Activated CD4-positive, alpha-beta T cell treated with anti-CD3 and anti-CD28 coated beads, Interleukin-2, amount 10 ng/mL, durations not matched to agents 24 days and 14 days (primary cell): ENCODE measurements around the gene PIRT. TPM values are rescaled to one million over a fixed set of nuclear protein-coding genes. Genes with fewer than 3 reads are reported as not detected.
A peak's percentile ranks its signal among the peaks of the same experiment; 100 is the strongest.
"Not testable (repeated sequence)": the region's sequence is repeated elsewhere in the genome, so short reads cannot be mapped to it uniquely, and the experiment has no call there.

ENCODE experiments used
- DNase-seq: peaks from one replicate; pipeline ENCODE4 v3.0.0; 2022
- H3K27ac Mint-ChIP-seq: one replicate; pipeline ENCODE4 v1.8.0; 2022; ENCODE audit warnings: mild to moderate bottlenecking, mixed read lengths
- H3K27me3 Mint-ChIP-seq: one replicate; pipeline ENCODE4 v1.8.0; 2022; ENCODE audit warnings: mixed read lengths
- H3K36me3 Mint-ChIP-seq: one replicate; pipeline ENCODE4 v1.8.0; 2022; ENCODE audit warnings: low read depth, mild to moderate bottlenecking, mixed read lengths
- H3K4me1 Mint-ChIP-seq: one replicate; pipeline ENCODE4 v1.8.0; 2021; ENCODE audit warnings: mixed read lengths
- H3K4me3 Mint-ChIP-seq: one replicate; pipeline ENCODE4 v1.8.0; 2022; ENCODE audit warnings: mild to moderate bottlenecking, moderate library complexity, mixed read lengths
- H3K9me3 Mint-ChIP-seq: one replicate; pipeline ENCODE4 v1.8.0; 2021; ENCODE audit warnings: mixed read lengths
- intact Hi-C: fragments of 100-400 bp; cut with micrococcal nuclease; formaldehyde crosslinking; loops from one replicate; pipeline ENCODE4 v1.15.1; 2023
- total RNA-seq: library from RNA; stranded (reverse); gene quantifications from 2 replicates; pipeline ENCODE4 v1.2.3, GENCODE V29; 2022

The PIRT gene
- total RNA-seq: not detected in 2 replicates

DNA sequence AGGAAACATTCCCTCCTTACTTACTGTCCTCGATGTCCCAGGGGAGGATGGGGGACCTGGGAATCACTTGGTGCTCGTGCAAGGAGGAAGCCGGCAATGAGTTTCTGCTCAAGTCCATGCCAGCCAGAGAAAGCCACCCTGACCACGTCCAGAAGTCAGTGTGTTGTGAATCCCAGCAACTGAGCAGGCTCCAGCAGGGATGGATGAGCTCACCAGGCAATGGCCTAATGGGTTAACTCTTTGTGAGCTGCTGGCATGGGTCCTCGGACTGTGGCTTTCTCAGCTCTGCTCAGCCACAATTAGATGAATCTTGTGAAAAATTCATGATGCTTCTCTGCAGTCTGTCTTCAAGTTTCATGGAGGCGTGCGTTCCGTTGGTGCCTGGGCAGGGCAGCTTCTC is at the start of gene PIRT:
PIRT (minus strand) TSS at position 167 of the 400 bp plus-strand sequence. CDS start 12,442 bp downstream, outside the sequence.
- Mint-ChIP-seq H3K27me3 (no peaks in the 10 kb centered on the region), H3K9me3 (no peaks in the 10 kb centered on the region), H3K4me3 (no peak within 1 kb of the TSS), H3K27ac (no peak within 1 kb of the TSS), H3K4me1 (no peaks in the 10 kb centered on the region), H3K36me3 (no peaks in the 10 kb centered on the region)
- intact Hi-C loops: no loop called here
- no peak for DNase-seq

DNA sequence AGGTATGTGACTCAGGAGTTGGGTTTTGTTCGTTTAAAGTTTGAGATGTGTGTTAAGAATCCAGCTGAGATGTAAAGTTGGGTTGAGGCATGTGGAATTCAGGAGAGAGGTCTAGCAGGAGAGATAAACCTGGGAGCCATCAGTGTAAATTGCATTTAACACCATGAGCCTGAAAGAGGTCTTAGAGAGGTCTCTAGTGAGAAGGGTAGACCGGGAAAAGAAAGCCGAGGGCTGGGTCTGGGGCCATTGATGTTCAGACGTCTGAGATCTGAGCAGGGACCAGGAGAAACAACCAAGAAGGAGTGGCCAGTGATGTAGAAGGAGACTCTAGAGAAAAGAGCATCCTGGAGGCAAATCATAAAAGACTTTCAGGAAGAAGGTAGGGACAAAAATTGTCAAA is 44.1 kb upstream of the PIRT start:
- no peak overlapping the region for H3K27ac Mint-ChIP-seq
- DNase-seq: no peak
- intact Hi-C loops: no loop called here
- no peak overlapping the region for H3K4me3 Mint-ChIP-seq
- no peaks in the 10 kb centered on the region for H3K4me1 Mint-ChIP-seq
- H3K9me3 Mint-ChIP-seq: no peaks in the 10 kb centered on the region
- H3K36me3 Mint-ChIP-seq: no peaks in the 10 kb centered on the region
- no peaks in the 10 kb centered on the region for H3K27me3 Mint-ChIP-seq

DNA sequence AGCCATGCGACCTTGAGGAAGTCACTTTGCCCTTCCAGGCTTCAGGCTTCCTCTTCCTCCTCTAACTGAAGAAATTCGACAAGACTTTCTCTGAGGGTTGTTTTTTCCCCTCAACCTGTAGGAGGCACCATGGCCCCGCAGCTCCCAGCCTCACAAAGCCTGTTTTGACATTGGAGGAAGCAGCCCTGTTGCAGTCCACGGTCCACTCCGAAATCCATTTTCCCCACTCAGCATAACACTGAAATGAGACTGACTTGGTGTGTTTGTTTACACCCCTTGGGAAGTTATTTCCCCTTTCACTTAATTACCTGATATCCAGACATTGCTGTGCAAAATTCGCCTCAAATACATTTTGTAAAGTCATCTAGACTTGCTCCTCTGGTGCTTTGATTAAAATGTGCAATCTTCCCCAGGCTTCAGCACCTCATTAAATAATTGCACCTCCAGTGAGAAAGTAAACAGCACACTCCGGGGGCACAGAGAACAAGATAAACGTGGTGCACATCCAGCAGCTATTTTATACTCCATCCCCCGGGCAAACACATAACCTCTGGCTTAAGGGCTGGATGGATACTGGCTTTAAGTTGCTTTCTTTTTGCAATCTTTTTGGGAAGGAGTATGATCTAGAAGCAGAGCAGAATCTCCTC is 41.4 kb upstream of the PIRT start:
- H3K27ac Mint-ChIP-seq: no peak overlapping the region
- DNase-seq: no peak
- H3K4me1 Mint-ChIP-seq: no peaks in the 10 kb centered on the region
- no peaks in the 10 kb centered on the region for H3K27me3 Mint-ChIP-seq
- H3K9me3 Mint-ChIP-seq: no peaks in the 10 kb centered on the region
- H3K36me3 Mint-ChIP-seq: no peaks in the 10 kb centered on the region
- H3K4me3 Mint-ChIP-seq: no peak overlapping the region
- intact Hi-C loops: loop anchor here (5.0 to 10.0 kb wide), 2 partner anchors 265 to 763 kb away; no protein-coding TSS in a partner anchor

DNA sequence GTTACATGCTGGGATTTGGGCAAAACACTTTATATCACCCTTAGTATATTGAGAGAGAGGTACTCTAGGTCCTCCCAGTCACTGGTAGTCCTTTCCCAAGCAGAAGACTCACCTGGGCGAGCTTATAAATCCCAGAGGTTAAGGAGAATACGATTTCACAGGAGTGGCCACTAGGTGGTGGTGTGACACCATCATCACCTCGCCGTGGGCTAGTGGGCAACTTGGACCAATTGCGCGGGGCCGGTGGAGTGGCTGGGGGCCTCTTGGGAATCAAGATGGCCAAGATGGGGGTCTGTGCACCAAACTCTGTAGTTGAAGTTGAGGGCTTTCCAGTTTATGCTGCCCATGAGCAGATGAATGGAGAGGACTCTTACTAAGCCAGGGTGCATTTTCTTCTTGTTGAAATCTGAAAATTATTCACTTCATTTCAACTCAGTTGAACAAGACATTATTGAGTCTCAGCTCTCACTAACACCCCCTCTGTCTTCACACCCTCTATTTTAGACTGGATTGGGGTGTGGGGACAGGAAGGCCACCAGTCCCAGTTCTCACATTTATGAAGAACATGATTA is 38.2 kb upstream of the PIRT start:
- Mint-ChIP-seq H3K36me3 (no peaks in the 10 kb centered on the region), H3K27ac (no peak overlapping the region), H3K9me3 (no peaks in the 10 kb centered on the region), H3K27me3 (no peaks in the 10 kb centered on the region), H3K4me3 (no peak overlapping the region), H3K4me1 (no peaks in the 10 kb centered on the region)
- intact Hi-C loops: loop anchor here (5.0 to 10.0 kb wide), 2 partner anchors 269 to 766 kb away; no protein-coding TSS in a partner anchor
- DNase-seq: peak; percentile 64

DNA sequence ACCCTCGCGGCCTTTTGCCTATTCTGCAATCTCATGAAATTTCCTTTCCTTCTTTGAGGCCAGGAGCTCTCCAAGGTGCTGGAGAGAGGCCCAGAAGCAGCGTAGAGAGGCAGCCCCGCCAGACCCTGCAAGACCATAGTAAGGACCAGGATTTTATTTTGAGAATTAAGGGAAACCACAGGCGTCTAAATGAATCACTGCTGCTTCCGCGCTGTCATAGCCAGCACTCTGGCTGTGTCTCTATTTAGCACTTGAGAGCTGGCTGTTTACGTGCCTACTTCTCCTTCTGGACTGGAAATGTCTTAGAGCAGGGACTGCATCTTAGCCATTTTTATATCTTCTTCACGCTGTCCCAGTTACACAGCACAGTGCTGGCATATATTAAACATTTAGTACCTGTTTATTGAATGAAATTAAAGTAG is 37.6 kb upstream of the PIRT start:
- Mint-ChIP-seq H3K9me3 (no peaks in the 10 kb centered on the region), H3K36me3 (no peaks in the 10 kb centered on the region), H3K27me3 (no peaks in the 10 kb centered on the region), H3K4me1 (no peaks in the 10 kb centered on the region), H3K4me3 (no peak overlapping the region), H3K27ac (no peak overlapping the region)
- DNase-seq: peak; percentile 62
- intact Hi-C loops: loop anchor here (5.0 to 10.0 kb wide), 2 partner anchors 269 to 767 kb away; no protein-coding TSS in a partner anchor

DNA sequence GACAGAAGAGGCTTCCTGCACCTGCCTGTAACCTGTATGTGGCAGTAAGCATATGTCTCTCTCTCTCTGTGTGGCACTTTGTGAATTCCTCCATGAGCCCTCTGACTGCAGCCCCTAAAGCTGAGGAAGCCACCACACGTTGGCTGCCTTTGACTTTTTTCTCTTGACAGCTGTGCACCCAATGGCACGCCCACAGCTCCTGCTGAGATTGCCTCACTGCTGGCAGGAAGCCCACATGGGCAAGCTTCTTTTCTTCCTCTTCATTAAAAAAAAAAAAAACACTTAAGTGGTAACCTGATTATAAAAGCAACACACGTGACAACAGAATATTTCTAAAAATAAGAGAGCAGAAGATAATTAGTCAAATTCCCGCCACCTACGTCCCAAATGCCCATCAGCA is 34.0 kb upstream of the PIRT start:
- no peaks in the 10 kb centered on the region for H3K27me3 Mint-ChIP-seq
- intact Hi-C loops: loop anchor here (10.0 kb wide), 1 partner anchor 273 kb away; no protein-coding TSS in a partner anchor
- DNase-seq: no peak
- no peaks in the 10 kb centered on the region for H3K36me3 Mint-ChIP-seq
- H3K4me3 Mint-ChIP-seq: no peak overlapping the region
- no peaks in the 10 kb centered on the region for H3K9me3 Mint-ChIP-seq
- H3K4me1 Mint-ChIP-seq: no peaks in the 10 kb centered on the region
- H3K27ac Mint-ChIP-seq: no peak overlapping the region

DNA sequence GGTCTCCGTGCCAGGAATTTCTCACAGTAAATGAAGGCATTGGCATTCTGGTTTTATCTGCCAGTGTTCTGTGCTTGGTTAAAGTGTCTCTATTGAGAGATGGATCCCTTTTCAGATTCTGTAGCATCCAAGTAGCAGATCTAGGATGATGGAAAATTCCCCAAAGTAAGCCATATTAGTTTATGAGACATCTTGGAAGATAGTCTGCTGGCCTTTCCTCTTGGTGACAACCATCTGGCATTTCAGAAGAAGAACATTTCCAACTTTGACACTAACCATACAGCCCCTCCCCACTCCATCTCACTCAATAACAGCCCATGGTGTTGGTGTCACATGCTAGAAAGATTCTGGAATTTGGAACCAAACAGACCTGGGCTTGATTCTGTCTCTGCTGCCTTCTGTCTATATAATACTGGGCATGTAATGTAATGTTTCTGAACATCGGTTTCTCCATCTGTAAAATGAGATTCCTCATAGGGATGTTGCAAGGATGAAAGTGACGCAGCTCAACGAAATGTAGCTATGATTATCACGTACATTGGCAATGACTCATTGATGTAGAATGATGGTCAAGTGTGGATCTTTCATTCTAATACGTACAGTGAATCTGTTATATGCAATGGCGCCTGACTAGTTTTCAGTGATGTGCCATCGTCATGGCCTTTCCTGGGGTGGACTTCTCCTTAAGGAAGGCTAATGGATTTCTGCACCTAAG is 32.6 kb upstream of the PIRT start:
- H3K4me1 Mint-ChIP-seq: no peaks in the 10 kb centered on the region
- no peaks in the 10 kb centered on the region for H3K27me3 Mint-ChIP-seq
- no peaks in the 10 kb centered on the region for H3K9me3 Mint-ChIP-seq
- DNase-seq: no peak
- intact Hi-C loops: loop anchor here (10.0 kb wide), 1 partner anchor 274 kb away; no protein-coding TSS in a partner anchor
- no peaks in the 10 kb centered on the region for H3K36me3 Mint-ChIP-seq
- H3K4me3 Mint-ChIP-seq: no peak overlapping the region
- H3K27ac Mint-ChIP-seq: no peak overlapping the region

DNA sequence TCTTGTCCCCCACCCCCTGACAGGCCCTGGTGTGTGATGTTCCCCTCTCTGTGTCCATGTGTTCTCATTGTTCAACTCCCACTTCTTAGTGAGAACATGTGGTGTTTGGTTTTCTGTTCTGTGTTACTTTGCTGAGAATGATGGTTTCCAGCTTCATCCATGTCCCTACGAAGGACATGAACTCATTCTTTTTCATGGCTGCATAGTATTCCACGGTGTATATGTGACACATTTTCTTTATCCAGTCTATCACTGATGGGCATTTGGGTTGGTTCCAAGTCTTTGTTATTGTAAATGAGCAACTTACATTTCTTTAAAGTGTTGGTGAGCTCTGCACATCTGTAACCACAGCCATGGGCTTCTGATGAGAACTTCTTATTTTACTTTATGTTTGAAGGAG is 30.9 kb upstream of the PIRT start:
- H3K4me3 Mint-ChIP-seq, DNase-seq, H3K36me3 Mint-ChIP-seq, H3K4me1 Mint-ChIP-seq, H3K9me3 Mint-ChIP-seq, H3K27me3 Mint-ChIP-seq, H3K27ac Mint-ChIP-seq, intact Hi-C loops: not testable (repeated sequence)

DNA sequence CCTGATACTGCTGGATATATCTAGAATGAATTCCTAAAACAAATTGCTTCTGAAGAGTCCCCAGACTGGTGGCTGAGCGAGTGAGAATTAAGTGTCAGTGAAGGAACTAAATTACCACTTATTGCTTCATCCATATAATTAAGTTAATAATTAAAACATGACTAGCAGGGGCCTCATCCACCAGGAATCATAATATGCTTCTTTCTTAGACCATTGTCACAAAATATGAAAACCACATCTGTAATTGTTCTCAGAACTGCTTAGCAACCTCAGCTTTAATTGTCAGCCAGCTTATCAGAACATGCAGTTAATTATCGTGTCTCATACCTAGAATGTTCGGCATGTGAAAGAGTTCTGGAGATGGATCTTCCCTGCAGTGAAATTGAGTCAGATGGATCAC is 21.2 kb upstream of the PIRT start:
- intact Hi-C loops: no loop called here
- no peak overlapping the region for H3K27ac Mint-ChIP-seq
- H3K36me3 Mint-ChIP-seq: no peaks in the 10 kb centered on the region
- no peaks in the 10 kb centered on the region for H3K27me3 Mint-ChIP-seq
- H3K4me1 Mint-ChIP-seq: no peaks in the 10 kb centered on the region
- H3K9me3 Mint-ChIP-seq: peaks cover 3% of the 10 kb centered on the region
- no peak overlapping the region for H3K4me3 Mint-ChIP-seq
- no peak for DNase-seq

DNA sequence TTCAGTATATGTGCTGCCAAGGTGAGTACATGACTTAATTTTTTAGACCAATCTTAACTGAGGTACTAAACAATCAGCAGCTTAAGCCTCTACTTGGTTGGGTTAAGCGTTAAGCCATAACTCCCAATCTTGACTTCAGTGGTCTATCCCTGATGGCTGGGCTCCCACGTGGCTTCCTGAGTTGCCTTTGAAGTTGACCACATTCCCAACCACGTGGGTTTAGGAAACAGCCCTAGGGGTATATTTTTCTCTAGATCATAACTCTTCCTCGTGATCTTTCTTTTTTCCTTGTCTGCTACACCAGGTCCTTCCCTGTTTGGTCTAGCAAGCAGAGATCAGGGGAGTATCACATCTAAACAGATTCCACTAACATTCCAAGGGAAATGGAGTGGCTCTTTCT is 20.1 kb upstream of the PIRT start:
- intact Hi-C loops: no loop called here
- no peaks in the 10 kb centered on the region for H3K4me1 Mint-ChIP-seq
- H3K36me3 Mint-ChIP-seq: no peaks in the 10 kb centered on the region

DNA sequence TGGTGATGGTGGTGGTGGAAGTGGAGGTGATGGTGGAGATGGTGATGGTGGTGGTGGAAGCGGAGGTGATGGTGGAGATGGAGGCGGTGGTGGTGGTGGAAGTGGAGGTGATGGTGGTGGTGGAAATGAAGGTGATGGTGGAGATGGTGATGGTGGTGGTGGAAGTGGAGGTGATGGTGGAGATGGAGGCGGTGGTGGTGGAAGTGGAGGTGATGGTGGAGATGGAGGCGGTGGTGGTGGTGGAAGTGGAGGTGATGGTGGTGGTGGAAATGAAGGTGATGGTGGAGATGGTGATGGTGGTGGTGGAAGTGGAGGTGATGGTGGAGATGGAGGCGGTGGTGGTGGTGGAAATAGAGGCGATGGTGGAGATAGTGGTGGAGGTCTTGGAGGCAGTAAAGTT is 8.7 kb upstream of the PIRT start:
- DNase-seq, H3K27me3 Mint-ChIP-seq, H3K4me3 Mint-ChIP-seq, H3K9me3 Mint-ChIP-seq, intact Hi-C loops, H3K27ac Mint-ChIP-seq, H3K36me3 Mint-ChIP-seq: not testable (repeated sequence)
- H3K4me1 Mint-ChIP-seq: peaks cover 12% of the 10 kb centered on the region

More for the DNA sequence above, 20.1 kb upstream of the PIRT start:
- DNase-seq: no peak
- no peak overlapping the region for H3K4me3 Mint-ChIP-seq
- H3K27ac Mint-ChIP-seq: no peak overlapping the region
- no peaks in the 10 kb centered on the region for H3K27me3 Mint-ChIP-seq
- H3K9me3 Mint-ChIP-seq: peaks cover 3% of the 10 kb centered on the region

DNA sequence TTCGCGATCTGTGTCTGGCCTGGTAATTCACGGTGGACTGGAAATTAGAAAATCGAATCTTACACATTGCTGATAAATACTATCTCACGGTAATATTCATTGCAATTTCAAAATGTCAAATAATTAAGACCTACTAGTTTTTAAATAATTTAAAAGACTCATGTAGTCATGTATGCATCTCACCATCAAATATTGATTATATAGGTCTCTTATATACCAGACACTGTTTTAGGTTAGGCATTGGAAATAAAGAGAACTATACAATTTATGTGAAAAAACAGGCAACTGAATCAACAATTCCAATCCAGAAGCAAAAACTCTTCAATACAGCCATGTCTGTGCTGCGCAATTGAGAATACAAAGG is 7.5 kb upstream of the PIRT start:
- H3K27ac Mint-ChIP-seq: no peak overlapping the region
- H3K9me3 Mint-ChIP-seq: no peaks in the 10 kb centered on the region
- H3K27me3 Mint-ChIP-seq: peaks cover 4% of the 10 kb centered on the region
- no peaks in the 10 kb centered on the region for H3K36me3 Mint-ChIP-seq
- DNase-seq: no peak
- peaks cover 12% of the 10 kb centered on the region for H3K4me1 Mint-ChIP-seq
- peak overlapping the region; percentile 84 for H3K4me3 Mint-ChIP-seq
- intact Hi-C loops: loop anchor here (1.0 to 2.0 kb wide), 4 partner anchors 73 to 199 kb away; no protein-coding TSS in a partner anchor

DNA sequence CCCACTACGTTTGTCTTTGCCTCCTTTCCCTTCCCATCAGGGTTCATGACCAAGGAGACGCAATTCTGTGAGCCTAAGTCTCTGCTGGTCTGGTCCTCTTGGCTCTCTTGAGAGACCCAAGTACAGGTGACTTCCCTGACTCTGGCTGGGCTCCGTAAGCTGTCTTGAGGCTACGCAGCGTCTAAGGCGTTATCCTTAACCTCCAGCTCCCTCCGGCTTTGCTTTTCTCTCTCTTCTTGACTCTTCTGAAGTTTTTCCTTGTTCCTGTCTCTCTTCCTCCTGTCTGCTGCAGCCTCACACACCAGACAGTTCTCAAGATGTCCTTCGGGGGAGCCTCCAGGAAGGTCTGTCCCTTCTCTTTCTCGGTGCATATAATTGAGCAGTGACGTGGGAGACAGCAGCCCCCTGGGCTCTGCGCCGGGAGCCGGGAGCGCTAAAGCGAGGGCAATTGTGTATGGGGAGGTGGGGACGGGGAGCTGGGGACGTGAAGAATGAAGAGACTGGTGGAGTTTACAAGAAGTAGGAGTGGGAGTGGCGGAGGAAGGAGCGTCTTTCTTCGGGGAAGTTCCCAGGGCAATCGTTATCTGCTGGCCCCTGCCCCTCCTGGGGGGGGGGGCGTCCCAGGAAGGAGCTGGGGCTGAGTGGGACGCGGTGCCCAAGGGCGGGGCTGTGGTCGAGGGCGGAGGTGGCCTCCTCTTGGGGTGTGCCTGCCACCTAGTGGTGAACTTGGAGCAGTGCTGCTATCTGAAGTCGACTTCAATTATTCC is 6.9 kb upstream of the PIRT start:
- intact Hi-C loops: loop anchor here (1.0 to 2.0 kb wide), 4 partner anchors 72 to 199 kb away; no protein-coding TSS in a partner anchor
- Mint-ChIP-seq H3K36me3 (no peaks in the 10 kb centered on the region), H3K27me3 (peaks cover 4% of the 10 kb centered on the region), H3K4me1 (peaks cover 12% of the 10 kb centered on the region), H3K27ac (no peak overlapping the region), H3K9me3 (no peaks in the 10 kb centered on the region), H3K4me3 (peak overlapping the region; percentile 84)
- peak; percentile 90 for DNase-seq
